Measurements from ENCODE around the gene ENOX1.

The ENOX1 gene

DNA sequence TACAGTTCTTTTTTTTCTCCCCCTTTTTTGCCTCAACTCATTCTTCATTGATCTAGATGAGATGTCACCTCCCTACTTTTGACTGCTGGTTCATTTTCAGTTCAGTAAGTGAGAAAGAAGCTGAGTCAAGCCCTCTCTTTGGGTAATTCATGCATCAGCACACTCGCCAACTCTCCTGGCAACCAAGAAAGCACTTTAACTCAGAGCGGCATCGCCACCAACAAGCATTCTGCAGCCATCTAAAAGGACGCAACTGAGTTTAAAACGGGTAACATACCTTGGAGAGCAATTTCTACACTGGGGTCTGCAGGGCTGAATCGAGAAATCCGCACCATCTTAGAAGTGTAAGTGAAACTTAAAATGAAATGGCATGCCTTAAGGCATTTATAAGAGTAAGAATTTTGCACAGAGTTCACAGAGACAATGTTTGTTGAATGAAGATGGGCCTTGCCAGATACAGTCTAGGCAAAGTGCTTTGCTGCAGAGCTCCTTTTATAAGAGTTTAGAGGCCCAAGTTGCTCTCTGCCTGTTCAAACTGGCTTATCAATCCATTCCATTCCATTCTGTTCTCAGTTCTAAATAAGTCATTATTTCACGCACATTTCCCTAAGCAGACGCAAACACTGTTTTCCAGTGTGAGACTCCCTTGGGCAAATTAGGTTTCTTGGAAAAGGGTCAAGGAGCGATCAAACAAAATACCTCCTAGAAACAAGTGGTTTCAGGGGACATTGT is 338.0 kb downstream of the ENOX1 start:
- DNase-seq (ENCODE audit: low read depth): no peak

DNA sequence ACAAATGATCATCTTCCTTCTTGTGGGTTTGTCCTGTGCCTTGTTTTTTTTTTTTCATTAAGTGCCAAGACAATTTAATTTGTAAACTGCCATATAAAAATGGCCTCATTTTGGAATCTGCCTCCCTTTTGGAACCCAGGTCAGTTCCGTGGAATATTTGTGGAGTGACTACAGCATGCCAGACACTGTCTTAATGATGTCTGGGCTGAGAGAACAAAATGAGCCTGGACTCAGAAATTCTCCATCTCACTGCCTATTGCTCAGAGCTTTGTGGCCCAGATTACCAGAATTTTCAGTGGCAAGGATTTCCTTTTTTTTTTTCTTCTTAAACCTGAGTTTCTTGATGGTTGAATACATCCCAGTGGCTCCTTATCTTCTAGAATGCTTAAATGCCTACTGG is 340.6 kb downstream of the ENOX1 start:
- H3K4me3 ChIP-seq (replicated peaks; ENCODE audit: low read depth, low read length): no peak overlapping the region
- TF ChIP-seq, protein P1, sequence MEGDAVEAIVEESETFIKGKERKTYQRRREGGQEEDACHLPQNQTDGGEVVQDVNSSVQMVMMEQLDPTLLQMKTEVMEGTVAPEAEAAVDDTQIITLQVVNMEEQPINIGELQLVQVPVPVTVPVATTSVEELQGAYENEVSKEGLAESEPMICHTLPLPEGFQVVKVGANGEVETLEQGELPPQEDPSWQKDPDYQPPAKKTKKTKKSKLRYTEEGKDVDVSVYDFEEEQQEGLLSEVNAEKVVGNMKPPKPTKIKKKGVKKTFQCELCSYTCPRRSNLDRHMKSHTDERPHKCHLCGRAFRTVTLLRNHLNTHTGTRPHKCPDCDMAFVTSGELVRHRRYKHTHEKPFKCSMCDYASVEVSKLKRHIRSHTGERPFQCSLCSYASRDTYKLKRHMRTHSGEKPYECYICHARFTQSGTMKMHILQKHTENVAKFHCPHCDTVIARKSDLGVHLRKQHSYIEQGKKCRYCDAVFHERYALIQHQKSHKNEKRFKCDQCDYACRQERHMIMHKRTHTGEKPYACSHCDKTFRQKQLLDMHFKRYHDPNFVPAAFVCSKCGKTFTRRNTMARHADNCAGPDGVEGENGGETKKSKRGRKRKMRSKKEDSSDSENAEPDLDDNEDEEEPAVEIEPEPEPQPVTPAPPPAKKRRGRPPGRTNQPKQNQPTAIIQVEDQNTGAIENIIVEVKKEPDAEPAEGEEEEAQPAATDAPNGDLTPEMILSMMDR (IDR thresholded peaks at IDR 0.05; ENCODE audit: low read length, missing control alignments): no peak
- DNase-seq (ENCODE audit: low read depth): peak; percentile 9

More for the DNA sequence above, 338.0 kb downstream of the ENOX1 start:
- no peak overlapping the region for H3K4me3 ChIP-seq (replicated peaks; ENCODE audit: low read depth, low read length)
- TF ChIP-seq, protein P1 (IDR thresholded peaks at IDR 0.05; ENCODE audit: low read length, missing control alignments): no peak

DNA sequence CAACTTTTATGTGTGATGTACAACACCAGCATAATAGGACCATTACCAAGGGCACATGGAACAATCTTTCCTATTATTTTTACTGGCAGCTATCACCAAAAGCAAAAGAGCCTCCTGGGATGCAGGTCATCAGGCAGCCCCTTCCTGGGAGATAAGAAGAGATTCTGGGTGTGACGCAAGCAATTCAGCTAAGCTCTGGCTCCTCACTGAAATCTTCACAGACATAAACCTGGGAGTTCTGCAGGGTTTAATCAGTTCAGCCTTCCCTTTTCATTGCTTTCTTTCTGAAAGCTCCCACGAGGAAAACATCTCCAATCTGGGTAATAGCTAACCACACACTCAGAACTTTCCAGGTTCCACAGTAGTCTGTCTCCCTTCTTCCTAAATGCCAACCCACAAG is 341.1 kb downstream of the ENOX1 start:
- TF ChIP-seq, protein P1 (IDR thresholded peaks at IDR 0.05; ENCODE audit: low read length, missing control alignments): no peak
- no peak overlapping the region for H3K4me3 ChIP-seq (replicated peaks; ENCODE audit: low read depth, low read length)
- DNase-seq (ENCODE audit: low read depth): peak; percentile 15

DNA sequence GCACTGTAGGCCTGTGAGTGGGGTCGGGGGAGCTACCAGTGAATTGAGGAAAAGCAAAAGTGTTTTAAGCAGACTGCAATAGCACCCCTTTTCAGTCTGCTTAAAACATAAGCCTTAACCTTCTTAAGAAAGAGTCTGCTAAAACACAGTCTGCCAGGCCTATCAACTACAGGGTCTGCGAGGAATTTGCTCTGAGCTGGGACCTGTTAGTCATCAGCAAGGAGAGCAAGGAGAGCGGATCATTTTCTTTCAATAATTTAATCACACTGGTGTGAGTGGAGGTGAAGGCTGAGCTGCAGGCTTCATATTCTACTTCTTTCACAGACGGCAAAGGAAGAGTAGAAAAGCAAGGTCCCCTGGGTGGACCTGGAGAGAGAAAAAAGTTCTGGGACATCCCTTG is 342.7 kb downstream of the ENOX1 start:
- no peak for DNase-seq (ENCODE audit: low read depth)
- H3K4me3 ChIP-seq (replicated peaks; ENCODE audit: low read depth, low read length): no peak overlapping the region

DNA sequence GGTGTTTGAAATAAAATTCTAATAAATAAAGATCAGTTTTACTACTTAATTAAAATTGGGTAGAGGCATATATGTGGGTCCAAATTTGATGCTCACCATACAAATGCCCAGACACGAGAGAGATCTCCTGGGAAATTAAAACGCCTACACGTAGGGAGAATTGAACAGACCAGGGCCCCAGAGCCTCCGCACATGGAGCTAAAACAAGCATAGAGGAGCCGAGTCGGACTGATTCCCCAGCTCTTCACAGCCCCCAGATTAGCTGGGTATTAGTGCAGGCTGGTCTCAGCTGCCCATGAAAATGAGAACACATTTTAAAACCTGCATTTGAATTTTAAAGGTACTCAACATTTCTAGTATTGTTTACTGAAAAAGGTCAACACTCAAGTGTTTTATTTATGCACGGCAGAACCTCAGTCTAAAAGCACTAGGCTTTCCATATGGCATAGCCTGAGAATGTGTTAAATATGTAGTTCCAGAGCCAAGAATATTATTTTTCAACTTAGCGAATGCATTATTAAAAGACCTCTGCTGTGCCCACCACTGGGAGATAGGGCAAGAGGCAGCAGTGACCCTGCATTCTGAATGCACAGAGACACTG is 344.8 kb downstream of the ENOX1 start:
- H3K4me3 ChIP-seq (replicated peaks; ENCODE audit: low read depth, low read length): no peak overlapping the region
- TF ChIP-seq, protein P1 (IDR thresholded peaks at IDR 0.05; ENCODE audit: low read length, missing control alignments): no peak
- no peak for DNase-seq (ENCODE audit: low read depth)

More for the DNA sequence above, 342.7 kb downstream of the ENOX1 start:
- TF ChIP-seq, protein P1 (IDR thresholded peaks at IDR 0.05; ENCODE audit: low read length, missing control alignments): no peak

DNA sequence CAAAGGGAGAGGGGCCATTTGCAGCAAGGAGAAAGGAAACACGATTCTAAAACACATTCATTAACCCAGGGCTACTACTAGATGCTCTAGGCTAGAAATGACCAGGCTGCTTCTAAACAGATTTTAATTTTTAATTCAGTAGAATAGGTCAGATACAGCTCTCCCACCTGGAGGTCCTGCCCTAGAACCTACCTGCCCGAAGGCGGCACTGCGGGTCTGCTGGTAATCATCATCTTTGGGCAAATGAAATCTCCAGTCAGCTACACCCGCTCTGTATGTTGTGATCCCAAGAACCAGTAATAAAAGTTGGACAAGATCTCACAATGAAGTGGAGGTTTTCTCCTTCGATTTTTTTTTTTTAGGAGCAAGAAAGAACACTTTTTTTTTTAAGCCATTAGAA is 345.3 kb downstream of the ENOX1 start:
- TF ChIP-seq, protein P1 (IDR thresholded peaks at IDR 0.05; ENCODE audit: low read length, missing control alignments): no peak
- H3K4me3 ChIP-seq (replicated peaks; ENCODE audit: low read depth, low read length): no peak overlapping the region
- no peak for DNase-seq (ENCODE audit: low read depth)
